Measurements from ENCODE around the gene PFKFB4. TPM values are rescaled to one million over a fixed set of nuclear protein-coding genes. Genes with fewer than 3 reads are reported as not detected.

Gene PFKFB4
- total and polyA plus RNA-seq, 2 of the 4 experiments (the other 2 are of a cell fraction), result 16.9 to 17.0 TPM

GRCh38 chr3:48477959-48478520 is 78.6 kb downstream of the PFKFB4 start:
- Histone ChIP-seq H2BK5ac (ENCODE audit: low read depth, low read length, poor library complexity, severe bottlenecking) (no peak overlapping the region), H4K8ac (ENCODE audit: low read depth in 2 of 2, low read length in 2 of 2) (no peak overlapping the region), H3K79me1 (ENCODE audit: low read depth in 1 of 2, low read length in 2 of 2) (peaks cover 0 to 8% of the 10 kb centered on the region in 2 experiments; a peak in 2 of 4 replicates), H3K23ac (ENCODE audit: low read depth, low read length) (no peak overlapping the region), H4K91ac (ENCODE audit: insufficient read depth, low read depth, low read length) (no peak overlapping the region), H3K27ac (ENCODE audit: insufficient read depth, low read length) (no peak overlapping the region), H3K56ac (ENCODE audit: extremely low read depth, insufficient read depth, low read length) (no peak overlapping the region), H2AFZ (replicated peaks; ENCODE audit: low read length, poor library complexity) (no peak overlapping the region), H3K9me1 (ENCODE audit: insufficient read depth, low read length) (peaks cover 8% of the 10 kb centered on the region; the same call in 1 of the 2 replicates), H4K20me1 (ENCODE audit: insufficient read depth, low read length) (no peaks in the 10 kb centered on the region; the same call in 1 of the 2 replicates), H3K36me3 (ENCODE audit: control insufficient read depth, insufficient read depth, low read length) (peaks cover 8% of the 10 kb centered on the region; the same call in 1 of the 2 replicates), H2BK20ac (ENCODE audit: low read depth, low read length) (no peak overlapping the region), H2AK5ac (ENCODE audit: low read depth, low read length) (no peak overlapping the region), H3K4ac (ENCODE audit: low read depth, low read length) (no peak overlapping the region), H2AK9ac (replicated peaks; ENCODE audit: low read depth, low read length, poor library complexity) (peak overlapping the region; percentile 42), H3K4me2 (ENCODE audit: low read depth, low read length) (no peak overlapping the region), H3K9ac (ENCODE audit: low read depth, low read length) (no peak overlapping the region), H2BK15ac (ENCODE audit: low read depth, low read length) (no peak overlapping the region), H4K5ac (ENCODE audit: low read depth, low read length) (no peak overlapping the region), H2BK120ac (ENCODE audit: low read depth, low read length) (no peak overlapping the region), H3K9me3 (ENCODE audit: control insufficient read depth, insufficient read depth, low read length) (no peaks in the 10 kb centered on the region), H3K18ac (ENCODE audit: low read depth, low read length) (no peak overlapping the region), H3K14ac (replicated peaks; ENCODE audit: low read depth, low read length) (no peak overlapping the region), H3K4me3 (ENCODE audit: insufficient read depth, low read depth, low read length) (no peak overlapping the region), H3K4me1 (ENCODE audit: control insufficient read depth, insufficient read depth, low read length) (peaks cover 4% of the 10 kb centered on the region), H3K27me3 (ENCODE audit: control insufficient read depth, insufficient read depth, low read length) (no peaks in the 10 kb centered on the region)
- ChIA-PET CTCF (no interaction called here), POLR2A (ENCODE audit: unreplicated experiment) (no interaction called here)
- DNase-seq (no peak), ATAC-seq (ENCODE audit: low read depth) (no peak)
- in situ Hi-C loops (cut with MboI; ENCODE audit: low sequenced_read_pairs) (no loop called here), intact Hi-C loops (cut with micrococcal nuclease) (no loop called here), dilution Hi-C loops (cut with HindIII; ENCODE audit: low sequenced_read_pairs, unreplicated experiment) (no loop called here)
- no CpG with 5 or more reads among the region's 9 CpGs for WGBS, 2 experiments (ENCODE audit: extremely low coverage in 2 of 2, insufficient read length in 1 of 2)
- TF ChIP-seq USF2 (IDR thresholded peaks at IDR 0.05; ENCODE audit: low read depth, low read length) (no peak), BHLHE40 (IDR thresholded peaks at IDR 0.05; ENCODE audit: low read depth, low read length) (no peak), MAFK (IDR thresholded peaks at IDR 0.05; ENCODE audit: low read depth, low read length) (no peak), RAD21 (IDR thresholded peaks at IDR 0.05; ENCODE audit: low read length) (no peak), CEBPB (IDR thresholded peaks at IDR 0.05; ENCODE audit: low read depth, low read length) (no peak), RCOR1 (IDR thresholded peaks at IDR 0.05; ENCODE audit: insufficient replicate concordance, low read length) (no peak), RFX5 (IDR thresholded peaks at IDR 0.05; ENCODE audit: low read depth, low read length) (no peak), POLR2A (IDR thresholded peaks at IDR 0.05; ENCODE audit: low read depth, low read length) (no peak), NFE2L2 (IDR thresholded peaks at IDR 0.05; ENCODE audit: low read depth, low read length) (no peak), MAZ (IDR thresholded peaks at IDR 0.05; ENCODE audit: borderline replicate concordance, low read depth, low read length) (no peak), CHD1 (IDR thresholded peaks at IDR 0.05; ENCODE audit: low read depth, low read length) (no peak), SMC3 (IDR thresholded peaks at IDR 0.05; ENCODE audit: low read depth, low read length) (no peak), MXI1 (IDR thresholded peaks at IDR 0.05; ENCODE audit: borderline replicate concordance, low read depth, low read length) (no peak), CTCF (conservative IDR thresholded peaks at IDR 0.05; ENCODE audit: low read depth, low read length) (no peak), FOS (IDR thresholded peaks at IDR 0.05; ENCODE audit: low read depth, low read length) (no peak), ELK1 (IDR thresholded peaks at IDR 0.05; ENCODE audit: borderline replicate concordance, low read depth, low read length) (no peak)
- no TSS peak for BruUV-seq (replicated peaks)
